NT2/D1 (cell line): ENCODE measurements around the gene PARN.

Experiments
- SUZ12 ChIP-seq: IDR thresholded peaks from 2 replicates; pipeline ENCODE4 v1.6.1; 2011; ENCODE audit not compliant: insufficient read length, insufficient read depth; ENCODE audit errors: extremely low read depth
- YY1 ChIP-seq: IDR thresholded peaks from 2 replicates; pipeline ENCODE4 v1.6.1; 2011; ENCODE audit not compliant: insufficient read length, insufficient read depth
- ZNF274 ChIP-seq: IDR thresholded peaks from 2 replicates; pipeline ENCODE4 v1.6.1; 2011; ENCODE audit warnings: mild to moderate bottlenecking, low read depth, low read length

GRCh38 chr16:14472357-14472756 lies 157.7 kb downstream of the PARN start:
- TF ChIP-seq SUZ12 (no peak), ZNF274 (no peak), YY1 (no peak)
